HEK293 (cell line): ENCODE results near the gene ESRRG.

Source experiments
- ZNF133 ChIP-seq: fragments of 450-650 bp; formaldehyde crosslinking; IDR thresholded peaks from 2 replicates; pipeline ENCODE4 v1.5.1; 2016; ENCODE audit warnings: missing biosample characterization, missing genetic modification characterization
- ZNF274 ChIP-seq, 2 experiments: fragments of 200-500 bp in 1 of 2; fragments of 450-650 bp in 1 of 2; sonication (Bioruptor generic) in 1 of 2; formaldehyde crosslinking in 1 of 2; IDR thresholded peaks; 2 replicates each; pipeline versions ENCODE4 v1.5.1 to v1.6.1; 2014 to 2016; ENCODE audit warnings: borderline replicate concordance in 1 of 2, inconsistent platforms in 1 of 2, low read length in 1 of 2, missing biosample characterization in 1 of 2, missing genetic modification characterization in 1 of 2
- ZNF660 ChIP-seq: fragments of 450-650 bp; IDR thresholded peaks from 2 replicates; pipeline ENCODE4 v1.5.1; 2018; ENCODE audit warnings: missing biosample characterization, mild to moderate bottlenecking, missing genetic modification characterization
- ZNF776 ChIP-seq: fragments of 450-650 bp; formaldehyde crosslinking; IDR thresholded peaks from 2 replicates; pipeline ENCODE4 v1.5.0; 2017; ENCODE audit warnings: missing biosample characterization, missing genetic modification characterization, borderline replicate concordance
- TF ChIP-seq, protein P1 (sequence below): fragments of 450-650 bp; formaldehyde crosslinking; IDR thresholded peaks from 2 replicates; pipeline ENCODE4 v1.5.1; 2016; ENCODE audit warnings: missing biosample characterization, missing genetic modification characterization

DNA sequence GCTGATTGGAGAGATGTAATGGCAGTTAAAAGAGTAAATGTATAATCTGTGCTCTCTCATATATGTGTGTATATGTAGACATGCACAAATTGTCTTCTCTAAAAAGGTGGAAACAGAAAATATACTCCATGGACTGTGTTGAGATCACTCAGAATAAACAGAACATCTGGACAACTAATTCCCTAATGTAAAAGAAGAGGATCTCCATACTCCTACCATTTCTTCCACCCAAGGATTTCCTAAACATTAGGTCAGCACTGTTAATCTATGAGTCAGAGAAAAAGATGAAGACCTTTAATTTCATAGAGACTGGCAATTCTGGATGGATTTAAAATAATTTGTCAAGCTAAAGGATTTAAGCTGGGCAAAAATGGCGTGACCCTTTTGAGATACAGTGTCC is 80.1 kb downstream of the ESRRG start:
- TF ChIP-seq, protein P1, sequence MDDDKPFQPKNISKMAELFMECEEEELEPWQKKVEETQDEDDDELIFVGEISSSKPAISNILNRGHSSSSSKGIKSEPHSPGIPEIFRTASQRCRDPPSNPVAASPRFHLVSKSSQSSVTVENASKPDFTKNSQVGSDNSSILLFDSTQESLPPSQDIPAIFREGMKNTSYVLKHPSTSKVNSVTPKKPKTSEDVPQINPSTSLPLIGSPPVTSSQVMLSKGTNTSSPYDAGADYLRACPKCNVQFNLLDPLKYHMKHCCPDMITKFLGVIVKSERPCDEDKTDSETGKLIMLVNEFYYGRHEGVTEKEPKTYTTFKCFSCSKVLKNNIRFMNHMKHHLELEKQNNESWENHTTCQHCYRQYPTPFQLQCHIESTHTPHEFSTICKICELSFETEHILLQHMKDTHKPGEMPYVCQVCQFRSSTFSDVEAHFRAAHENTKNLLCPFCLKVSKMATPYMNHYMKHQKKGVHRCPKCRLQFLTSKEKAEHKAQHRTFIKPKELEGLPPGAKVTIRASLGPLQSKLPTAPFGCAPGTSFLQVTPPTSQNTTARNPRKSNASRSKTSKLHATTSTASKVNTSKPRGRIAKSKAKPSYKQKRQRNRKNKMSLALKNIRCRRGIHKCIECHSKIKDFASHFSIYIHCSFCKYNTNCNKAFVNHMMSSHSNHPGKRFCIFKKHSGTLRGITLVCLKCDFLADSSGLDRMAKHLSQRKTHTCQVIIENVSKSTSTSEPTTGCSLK: no peak
- TF ChIP-seq ZNF274 (IDR thresholded peaks at IDR 0.05; ENCODE audit: low read length): no peak
- no peak for TF ChIP-seq ZNF274 (tag by site-specific recombination; IDR thresholded peaks at IDR 0.05; ENCODE audit: borderline replicate concordance)
- no peak for TF ChIP-seq ZNF660
- no peak for TF ChIP-seq ZNF776 (tag by site-specific recombination)
- TF ChIP-seq ZNF133 (tag by site-specific recombination): no peak
